PC-9 (cell line): ENCODE data around the gene PLA2G12B.

ENCODE experiments used
- CTCF ChIP-seq: fragments of 200-600 bp; sonication (generic); conservative IDR thresholded peaks from 2 replicates; pipeline ENCODE4 v1.6.1; 2017; ENCODE audit warnings: mixed run types, antibody characterized with exemption, mild to moderate bottlenecking, moderate library complexity
- EZH2 ChIP-seq: fragments of 200-600 bp; sonication (generic); IDR thresholded peaks from 2 replicates; pipeline ENCODE4 v1.8.0; 2017; ENCODE audit warnings: antibody characterized with exemption, low read depth

GRCh38 chr10:72898616-72899015, 56.0 kb downstream of the PLA2G12B start:
- no peak for TF ChIP-seq CTCF
- no peak for TF ChIP-seq EZH2
